Measurements from ENCODE around the gene ALPI.
"Not testable (repeated sequence)": the region's sequence is repeated elsewhere in the genome, so short reads cannot be mapped to it uniquely, and the experiment has no call there.

The ALPI gene

GRCh38 chr2:232421189-232421785, 34.7 kb upstream of the ALPI start:
- no peak for DNase-seq

DNA sequence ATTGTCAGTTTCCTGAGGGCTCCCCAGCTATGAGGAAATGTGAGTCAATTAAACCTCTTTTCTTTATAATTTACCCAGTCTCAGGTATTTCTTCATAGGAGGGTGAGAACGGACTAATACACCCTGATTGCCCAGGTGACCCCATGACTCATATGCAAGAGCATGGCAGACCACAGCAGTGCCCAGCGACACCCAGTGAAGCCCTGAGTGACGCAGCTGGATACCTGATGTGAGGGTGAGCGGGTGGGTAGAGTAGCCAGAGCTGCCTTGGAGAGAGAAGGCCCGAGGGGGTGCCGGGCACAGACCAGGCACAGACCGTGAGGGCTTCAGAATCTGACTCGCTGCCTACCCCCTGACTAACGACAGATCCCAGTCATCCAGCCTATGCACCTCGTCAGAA, 33.9 kb upstream of the ALPI start:
- no peak for DNase-seq

DNA sequence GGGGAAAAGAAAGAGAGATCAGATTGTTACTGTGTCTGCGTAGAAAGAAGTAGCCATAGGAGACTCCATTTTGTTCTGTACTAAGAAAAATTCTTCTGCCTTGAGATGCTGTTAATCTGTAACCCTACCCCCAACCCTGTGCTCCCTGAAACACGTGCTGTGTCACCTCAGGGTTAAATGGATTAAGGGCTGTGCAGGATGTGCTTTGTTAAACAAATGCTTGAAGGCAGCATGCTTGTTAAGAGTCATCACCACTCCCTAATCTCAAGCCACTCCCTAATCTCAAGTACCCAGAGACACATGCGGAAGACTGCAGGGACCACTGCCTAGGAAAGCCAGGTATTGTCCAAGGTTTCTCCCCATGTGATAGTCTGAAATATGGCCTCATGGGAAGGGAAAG, 33.0 kb upstream of the ALPI start:
- not testable (repeated sequence) for DNase-seq

- not testable (repeated sequence) for DNase-seq
Observed at GRCh38 chr2:232423407-232423806, 32.5 kb upstream of the ALPI start.

DNA sequence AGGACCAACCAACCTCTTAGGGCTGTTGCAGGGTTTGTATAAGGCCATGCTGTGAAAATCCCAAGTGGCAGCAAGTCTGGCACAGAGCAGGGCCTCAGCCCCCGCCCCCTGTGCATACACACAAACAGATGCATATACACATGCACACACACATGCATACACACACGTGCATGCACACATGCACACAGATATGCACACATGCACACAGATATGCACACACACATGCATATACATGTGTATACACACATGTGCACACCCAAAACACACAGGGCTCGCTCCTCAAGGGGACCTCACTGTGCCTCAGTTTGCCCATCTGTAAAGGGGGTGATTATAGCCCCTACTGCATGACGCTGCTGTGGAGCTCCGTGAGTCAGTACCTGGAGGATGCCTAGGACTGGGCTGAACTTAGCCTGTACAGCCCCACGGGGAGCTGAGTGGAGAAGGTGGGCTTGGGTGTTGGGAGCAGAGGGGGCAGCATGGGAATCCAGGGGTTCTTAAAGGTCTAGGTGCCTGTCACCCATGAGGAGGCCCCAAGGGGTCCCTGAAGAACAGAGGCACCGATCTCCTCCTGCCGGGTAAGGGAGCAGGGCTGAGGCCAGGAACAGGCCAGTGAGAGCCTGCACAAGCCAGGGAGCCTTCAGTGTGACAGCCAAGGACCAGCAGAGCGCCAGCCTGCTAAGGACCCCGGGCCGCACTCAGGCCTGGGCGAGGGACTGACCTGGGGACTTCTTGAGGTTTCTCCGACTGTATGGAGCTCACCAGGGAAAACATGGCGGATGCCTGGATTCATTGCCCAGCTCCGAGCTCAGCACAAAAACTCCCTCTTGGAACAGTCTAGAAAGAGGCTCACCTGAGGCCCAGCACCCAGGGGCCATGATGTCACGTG, 24.0 kb upstream of the ALPI start:
- DNase-seq: no peak

GRCh38 chr2:232432598-232433184, 23.3 kb upstream of the ALPI start:
- no peak for DNase-seq

DNA sequence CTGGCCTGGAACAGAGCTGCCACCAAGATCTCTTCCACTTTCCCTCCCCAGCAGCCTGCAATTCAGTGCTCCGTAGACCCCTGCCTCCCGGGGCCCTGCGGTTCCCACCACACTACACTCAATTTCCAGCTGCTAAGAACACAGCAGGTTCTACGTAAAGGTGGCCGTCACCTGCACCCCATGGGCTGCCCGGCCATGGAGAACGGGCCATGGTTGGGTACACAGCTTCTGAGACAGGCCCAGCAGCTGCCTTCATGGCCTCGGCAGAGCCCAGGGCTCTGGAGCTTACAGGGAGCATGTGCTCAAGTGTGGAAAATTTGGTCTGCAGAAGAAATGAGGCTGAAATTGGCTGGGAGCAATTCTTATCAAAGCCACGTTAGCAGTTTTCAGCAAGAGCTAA, 22.3 kb upstream of the ALPI start:
- DNase-seq: not testable (repeated sequence)

DNA sequence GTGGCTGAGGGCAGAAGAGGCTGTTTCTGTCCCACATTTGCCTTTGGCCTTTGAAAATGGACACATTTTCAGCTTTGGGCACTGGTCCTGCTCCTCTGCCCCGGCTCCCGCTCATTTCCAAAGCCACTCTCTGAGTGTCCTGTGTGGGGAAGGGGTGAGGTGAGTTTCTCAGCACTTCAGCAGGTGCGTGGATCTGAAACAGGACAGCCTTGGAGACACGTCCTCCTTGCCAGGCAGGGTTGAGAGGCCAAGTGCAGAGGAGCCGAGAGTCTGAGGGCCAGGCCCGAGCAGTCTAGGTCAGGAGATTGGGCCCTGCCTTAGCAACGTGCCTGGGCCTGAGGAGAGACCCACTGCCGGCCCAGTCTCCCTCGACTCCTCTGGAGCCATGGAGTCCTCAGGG, 21.9 kb upstream of the ALPI start:
- no peak for DNase-seq

DNA sequence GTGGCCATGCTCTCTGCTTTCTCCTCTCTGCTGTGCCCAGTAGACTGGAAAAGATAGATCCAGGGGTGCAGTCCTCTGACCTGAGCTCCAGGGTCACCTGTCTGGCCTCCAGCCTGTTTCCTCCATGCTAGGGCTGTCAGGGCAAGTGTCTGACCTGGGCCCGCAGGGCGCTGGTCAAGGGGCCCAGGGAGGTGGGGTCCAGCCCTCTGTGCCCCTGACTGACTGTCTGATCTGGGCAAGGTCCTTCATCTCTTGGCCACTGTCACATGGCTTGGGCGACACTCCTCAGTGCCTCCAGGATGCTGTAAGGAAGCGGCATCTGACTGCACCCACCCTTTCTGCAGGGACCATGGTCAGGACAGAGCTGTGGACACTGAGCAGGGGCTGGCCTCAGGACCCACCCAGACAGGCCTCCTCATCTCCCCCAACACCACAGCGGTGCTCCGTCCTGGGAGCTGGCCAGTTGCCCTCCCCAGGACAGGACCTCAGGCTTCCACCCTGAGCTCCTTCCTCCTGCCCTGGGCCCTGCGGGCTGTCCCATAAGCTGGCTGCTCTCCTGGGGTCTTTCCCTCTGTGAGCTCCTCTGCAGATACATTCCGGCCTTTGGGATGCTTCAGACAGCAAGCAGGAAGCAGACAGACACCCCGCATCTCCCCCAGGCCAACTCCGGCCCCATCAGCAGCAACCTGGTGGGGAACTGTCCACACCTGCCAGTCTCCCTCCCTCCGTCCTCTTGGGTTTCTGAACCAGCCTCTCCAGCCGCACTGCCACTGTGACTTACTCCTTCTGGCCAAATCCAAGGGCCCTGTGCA, 21.2 kb upstream of the ALPI start:
- no peak for DNase-seq

DNA sequence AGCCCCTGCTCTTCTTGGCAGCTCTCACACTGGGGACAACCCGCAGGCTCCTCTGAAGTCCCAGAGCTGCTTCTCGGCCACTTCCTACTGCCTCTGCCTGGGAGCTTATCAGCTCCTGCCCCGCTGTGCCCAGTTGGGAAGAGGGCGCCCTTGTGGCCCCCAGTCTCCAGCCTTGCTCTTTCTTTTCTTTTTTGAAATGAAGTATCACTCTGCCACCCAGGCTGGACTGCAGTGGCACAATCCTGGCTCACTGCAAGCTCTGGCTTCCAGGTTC, 20.6 kb upstream of the ALPI start:
- DNase-seq: no peak

GRCh38 chr2:232435805-232436204, 20.1 kb upstream of the ALPI start:
- DNase-seq: no peak

DNA sequence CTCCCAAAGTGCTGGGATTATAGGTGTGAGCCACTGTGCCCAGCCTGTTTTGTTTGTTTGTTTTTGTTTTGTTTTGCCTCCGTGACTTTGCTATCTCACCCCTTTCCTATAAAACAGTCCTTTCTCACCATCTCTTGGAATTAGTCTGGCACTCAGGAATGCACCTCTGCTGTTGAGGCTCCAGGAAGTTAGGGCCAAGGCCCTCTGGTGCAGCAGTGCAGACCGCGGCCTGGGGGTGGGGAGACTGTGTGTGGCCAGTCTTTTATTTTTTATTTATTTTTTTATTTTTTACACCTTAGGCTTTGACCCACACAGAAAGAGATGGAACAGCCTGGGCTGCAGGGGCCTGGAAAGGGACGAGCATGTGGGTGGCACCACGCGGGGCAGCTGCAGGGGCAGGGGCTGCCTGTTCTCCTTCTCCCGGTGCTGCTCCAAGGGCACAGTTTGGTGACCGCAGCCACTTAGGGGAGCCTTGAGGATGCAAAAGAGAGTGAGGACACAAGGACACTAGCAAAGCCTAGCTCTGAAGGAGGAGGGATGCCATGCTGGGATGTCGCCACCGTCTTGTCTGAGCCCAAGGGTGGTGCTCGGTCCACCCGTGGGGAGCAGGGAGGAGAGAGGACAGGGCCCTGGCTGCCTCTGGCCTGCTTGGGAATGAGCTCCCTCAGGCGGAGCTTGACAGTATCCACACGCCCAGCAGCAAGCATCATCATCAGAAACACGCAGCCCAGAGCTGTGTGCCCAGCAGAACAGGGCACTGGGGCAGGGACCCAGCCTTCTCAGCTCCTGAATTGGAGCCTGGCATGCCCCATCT, 19.4 kb upstream of the ALPI start:
- no peak for DNase-seq

GRCh38 chr2:232437195-232437571, 18.8 kb upstream of the ALPI start:
- DNase-seq: no peak

GRCh38 chr2:232438091-232438490, 17.9 kb upstream of the ALPI start:
- no peak for DNase-seq

DNA sequence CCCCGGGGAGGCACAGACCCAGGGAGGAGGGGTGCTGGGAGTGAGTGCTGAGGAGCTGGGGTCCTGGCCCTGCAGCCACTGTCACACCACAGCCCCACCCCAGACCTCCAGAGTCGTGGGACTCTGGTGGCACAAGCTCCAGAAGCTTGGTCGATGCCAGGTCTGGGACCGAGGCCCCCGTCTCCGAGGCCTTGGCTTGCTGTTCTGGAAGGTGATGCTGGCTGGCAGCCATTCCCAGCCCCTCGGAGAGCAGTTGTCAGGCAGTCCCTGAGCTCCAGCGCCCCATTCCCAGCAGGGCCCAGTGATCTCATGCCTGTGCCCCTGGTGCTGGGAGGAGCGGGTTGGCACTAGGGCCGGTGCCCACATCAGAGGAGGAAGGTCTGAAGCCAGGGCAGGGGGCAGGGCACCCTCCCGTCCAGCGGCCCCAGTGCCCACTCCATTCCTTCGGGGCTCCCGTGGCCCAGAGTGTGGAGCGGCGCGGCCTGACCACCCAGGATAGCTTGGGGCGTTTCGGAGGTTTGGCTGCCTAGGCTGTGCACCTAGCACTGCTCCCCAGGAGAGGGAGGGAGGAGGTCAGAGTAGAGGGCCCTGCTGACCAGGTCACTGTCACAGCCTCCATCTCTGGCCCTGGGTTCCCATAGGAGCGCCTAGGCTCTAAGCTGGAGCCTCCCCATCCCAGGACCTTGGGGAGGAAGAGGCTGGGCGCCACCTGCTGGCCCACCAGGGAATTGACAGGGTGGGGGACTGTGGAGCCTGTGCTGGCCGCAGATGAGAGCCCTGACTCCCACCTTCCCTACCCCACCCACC, 16.8 kb upstream of the ALPI start:
- peak; percentile 51 for DNase-seq

GRCh38 chr2:232439758-232440135, 16.2 kb upstream of the ALPI start:
- DNase-seq: no peak

- DNase-seq: peak; percentile 84
Observed at GRCh38 chr2:232440220-232441018, 15.5 kb upstream of the ALPI start.

GRCh38 chr2:232441147-232441651, 14.8 kb upstream of the ALPI start:
- DNase-seq: no peak

- not testable (repeated sequence) for DNase-seq
Observed at GRCh38 chr2:232441922-232442321, 14.0 kb upstream of the ALPI start.

- not testable (repeated sequence) for DNase-seq
Observed at GRCh38 chr2:232442431-232442830, 13.5 kb upstream of the ALPI start.

DNA sequence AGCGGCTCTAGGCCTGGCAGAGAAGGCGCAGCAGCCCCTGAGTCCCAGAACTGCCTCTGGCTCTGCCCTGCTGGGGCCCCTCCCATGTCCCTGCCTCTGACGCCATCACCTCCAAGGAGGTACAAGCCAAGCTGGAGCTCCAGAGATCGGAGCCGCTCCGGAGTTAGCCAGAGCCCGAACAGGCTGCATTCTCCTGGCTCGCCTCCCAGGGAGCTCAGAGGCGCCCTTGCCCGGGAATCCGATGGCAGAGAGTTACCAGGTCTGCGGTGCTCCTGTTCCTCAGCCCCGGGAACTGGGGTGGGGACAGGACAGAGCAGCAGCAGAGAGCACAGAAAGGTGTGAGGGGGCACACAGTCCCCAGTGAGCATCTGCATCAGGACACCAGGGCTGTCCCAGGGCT, 12.9 kb upstream of the ALPI start:
- DNase-seq: not testable (repeated sequence)
